OCI-LY7 (cell line): ENCODE data around the gene MAP4K2. TPM values are rescaled to one million over a fixed set of nuclear protein-coding genes. Genes with fewer than 3 reads are reported as not detected.
A peak's percentile ranks its signal among the peaks of the same experiment; 100 is the strongest.

Experiments
- BruUV-seq: library from RNA; stranded (reverse); fragments of 400-500 nt; replicated peaks from 2 replicates; lab custom pipeline; 2021; lab: Mats Ljungman, UMichigan
- CTCF ChIA-PET: fragments of 300-600 bp; sonication (Branson Sonifier 250); formaldehyde crosslinking; loops from one replicate; lab custom pipeline; 2022; ENCODE audit warnings: antibody characterized with exemption; ENCODE audit not compliant: unreplicated experiment; lab: Charles Lee
- POLR2A ChIA-PET: fragments of 300-600 bp; sonication (Branson Sonifier 250); formaldehyde crosslinking; loops from one replicate; lab custom pipeline; 2022; ENCODE audit warnings: antibody characterized with exemption; lab: Charles Lee
- DNase-seq: peaks from one replicate; pipeline ENCODE4 v3.0.0-alpha.2; 2015; ENCODE audit warnings: low spot score
- H2AFZ ChIP-seq: fragments of 200-600 bp; sonication (generic), shearing (Covaris generic); 2 replicates; pipeline ENCODE4 v1.6.1; 2014; ENCODE audit warnings: mild to moderate bottlenecking, antibody characterized with exemption, low read length, moderate library complexity
- H3K27ac ChIP-seq: fragments of 200-600 bp; sonication (generic); 2 replicates; pipeline ENCODE4 v1.5.1; 2014; ENCODE audit warnings: mixed run types, low read depth, mild to moderate bottlenecking, moderate library complexity, low read length, inconsistent platforms; ENCODE audit not compliant: poor library complexity, severe bottlenecking
- H3K36me3 ChIP-seq: fragments of 200-600 bp; sonication (generic); 2 replicates; pipeline ENCODE4 v1.6.1; 2014; ENCODE audit warnings: mild to moderate bottlenecking, antibody characterized with exemption, low read length, moderate library complexity, mixed read lengths; ENCODE audit not compliant: insufficient read depth
- H3K4me1 ChIP-seq: fragments of 200-600 bp; sonication (generic); 2 replicates; pipeline ENCODE4 v1.5.1; 2014; ENCODE audit warnings: mild to moderate bottlenecking, low read length; ENCODE audit not compliant: insufficient read depth, poor library complexity, severe bottlenecking
- H3K4me2 ChIP-seq: fragments of 200-600 bp; sonication (generic); 2 replicates; pipeline ENCODE4 v1.6.1; 2014; ENCODE audit warnings: mild to moderate bottlenecking, low read length
- H3K4me3 ChIP-seq: fragments of 200-600 bp; sonication (generic); 2 replicates; pipeline ENCODE4 v1.5.1; 2014; ENCODE audit warnings: mild to moderate bottlenecking, low read depth, low read length; ENCODE audit not compliant: poor library complexity, severe bottlenecking
- H3K79me2 ChIP-seq: fragments of 200-600 bp; sonication (generic); 2 replicates; pipeline ENCODE4 v1.6.1; 2016; ENCODE audit warnings: low read depth, mild to moderate bottlenecking, low read length, moderate library complexity, mixed read lengths; ENCODE audit not compliant: insufficient read depth
- H3K9me2 ChIP-seq: fragments of 200-600 bp; sonication (generic); 2 replicates; pipeline ENCODE4 v1.6.1; 2016; ENCODE audit warnings: mild to moderate bottlenecking, low read length, mixed read lengths; ENCODE audit not compliant: insufficient read depth
- H3K9me3 ChIP-seq: fragments of 200-600 bp; sonication (generic); 2 replicates; pipeline ENCODE4 v1.6.1; 2014; ENCODE audit warnings: mild to moderate bottlenecking, mixed run types, low read length, mixed read lengths
- H4K20me1 ChIP-seq: fragments of 200-600 bp; sonication (generic); 2 replicates; pipeline ENCODE4 v1.6.1; 2014; ENCODE audit warnings: mild to moderate bottlenecking, antibody characterized with exemption, low read length, moderate library complexity, mixed read lengths; ENCODE audit not compliant: insufficient read depth
- EZH2phosphoT487 ChIP-seq: fragments of 200-600 bp; sonication (generic); IDR thresholded peaks from 2 replicates; pipeline ENCODE4 v1.6.1; 2018; ENCODE audit warnings: low read depth, borderline replicate concordance, mild to moderate bottlenecking, mixed run types, antibody characterized with exemption, low read length, moderate library complexity, mixed read lengths
- intact Hi-C: fragments of 100-400 bp; cut with micrococcal nuclease; formaldehyde crosslinking; loops from one replicate; pipeline ENCODE4 v1.10.0; 2022; ENCODE audit not compliant: unreplicated experiment
- total RNA-seq, 2 experiments: library from RNA; depleted of rRNA in 1 of 2; stranded (reverse); fragments of >200 nt in 1 of 2; shearing (Covaris generic) in 1 of 2; gene quantifications; 2 replicates each; pipeline ENCODE4 v1.2.3, GENCODE V29; 2014 to 2022
- TF ChIP-seq, protein P1 (sequence below): fragments of 200-600 bp; sonication (generic); conservative IDR thresholded peaks from 2 replicates; pipeline ENCODE4 v1.5.1; 2014; ENCODE audit warnings: mild to moderate bottlenecking, antibody characterized with exemption, low read length, moderate library complexity, mixed read lengths

Gene MAP4K2
- total RNA-seq, 2 experiments from 2014 or later: 110 to 115 TPM

DNA sequence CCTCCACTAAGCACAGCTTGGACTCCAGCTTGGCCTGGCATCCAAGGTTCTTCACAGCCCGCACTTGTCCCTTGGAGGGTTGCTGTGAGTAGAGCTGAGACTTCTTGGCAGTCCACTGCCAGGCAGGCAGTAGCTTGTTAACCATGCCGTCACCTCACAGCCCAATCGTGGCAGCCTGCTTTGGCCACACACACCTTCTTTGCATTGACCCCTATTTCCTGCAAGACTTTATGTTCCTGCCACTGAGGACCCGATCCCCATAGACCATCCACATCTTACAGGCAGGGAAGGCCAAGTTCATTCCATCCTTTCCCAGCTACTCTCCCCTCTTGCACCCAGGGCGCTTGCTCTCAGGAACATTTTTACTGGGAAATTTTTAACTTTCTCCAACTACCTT is 40.7 kb downstream of the MAP4K2 start:
- BruUV-seq: no TSS peak
- Histone ChIP-seq H4K20me1 (peaks cover 14% of the 10 kb centered on the region), H3K4me2 (no peak overlapping the region), H3K4me1 (peaks cover 49% of the 10 kb centered on the region), H3K9me2 (no peaks in the 10 kb centered on the region), H3K27ac (peak overlapping the region; percentile 66), H2AFZ (no peak overlapping the region), H3K9me3 (no peaks in the 10 kb centered on the region), H3K79me2 (peaks cover 7% of the 10 kb centered on the region; the same call in 1 of the 2 replicates), H3K36me3 (peaks cover 54% of the 10 kb centered on the region), H3K4me3 (no peak overlapping the region)
- TF ChIP-seq, protein P1, sequence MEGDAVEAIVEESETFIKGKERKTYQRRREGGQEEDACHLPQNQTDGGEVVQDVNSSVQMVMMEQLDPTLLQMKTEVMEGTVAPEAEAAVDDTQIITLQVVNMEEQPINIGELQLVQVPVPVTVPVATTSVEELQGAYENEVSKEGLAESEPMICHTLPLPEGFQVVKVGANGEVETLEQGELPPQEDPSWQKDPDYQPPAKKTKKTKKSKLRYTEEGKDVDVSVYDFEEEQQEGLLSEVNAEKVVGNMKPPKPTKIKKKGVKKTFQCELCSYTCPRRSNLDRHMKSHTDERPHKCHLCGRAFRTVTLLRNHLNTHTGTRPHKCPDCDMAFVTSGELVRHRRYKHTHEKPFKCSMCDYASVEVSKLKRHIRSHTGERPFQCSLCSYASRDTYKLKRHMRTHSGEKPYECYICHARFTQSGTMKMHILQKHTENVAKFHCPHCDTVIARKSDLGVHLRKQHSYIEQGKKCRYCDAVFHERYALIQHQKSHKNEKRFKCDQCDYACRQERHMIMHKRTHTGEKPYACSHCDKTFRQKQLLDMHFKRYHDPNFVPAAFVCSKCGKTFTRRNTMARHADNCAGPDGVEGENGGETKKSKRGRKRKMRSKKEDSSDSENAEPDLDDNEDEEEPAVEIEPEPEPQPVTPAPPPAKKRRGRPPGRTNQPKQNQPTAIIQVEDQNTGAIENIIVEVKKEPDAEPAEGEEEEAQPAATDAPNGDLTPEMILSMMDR: no peak
- POLR2A ChIA-PET: interaction anchor here (0.7 to 3.1 kb wide), 3 partner anchors 9 to 14 kb away, joined by 3 to 15 read pairs (median 8); no protein-coding TSS in a partner anchor
- intact Hi-C loops: no loop called here
- CTCF ChIA-PET: interaction anchor here (0.5 kb wide), 2 partner anchors 16 to 86 kb away, joined by 3 read pairs; partner anchors contain the start of gene SF1
- DNase-seq: no peak

DNA sequence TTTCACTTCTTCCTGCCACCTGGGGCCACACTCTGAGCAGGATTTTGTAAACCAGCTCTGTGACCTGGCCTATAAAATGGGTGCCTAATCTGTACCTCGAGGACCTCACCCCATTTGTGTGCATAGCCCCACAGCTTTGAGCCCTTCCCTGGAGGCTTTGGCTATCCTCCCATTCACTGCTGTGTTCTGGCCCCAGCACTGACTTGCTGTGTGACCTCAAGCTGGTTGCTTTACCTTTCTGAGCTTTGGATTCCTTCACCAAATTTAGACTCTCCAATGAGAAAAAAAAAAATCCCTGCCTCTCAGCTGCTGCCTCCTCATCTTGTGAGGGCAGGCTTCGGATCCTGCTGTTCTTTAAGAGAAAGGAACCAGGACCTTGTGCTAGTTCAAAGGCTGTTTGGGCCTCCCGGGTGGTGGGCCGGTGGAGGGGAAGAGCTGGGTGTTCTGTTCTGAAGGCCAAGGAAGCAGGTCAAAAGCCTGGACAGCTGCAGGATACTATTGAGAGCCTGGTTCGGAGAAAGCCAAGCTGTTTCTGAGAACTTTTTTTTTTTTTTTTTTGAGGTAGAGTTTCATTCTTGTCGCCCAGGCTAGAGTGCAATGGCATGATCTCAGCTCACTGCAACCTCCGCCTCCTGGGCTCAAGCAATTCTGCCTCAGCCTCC is 42.1 kb downstream of the MAP4K2 start:
- intact Hi-C loops: no loop called here
- TF ChIP-seq EZH2phosphoT487: no peak
- TF ChIP-seq, protein P1: no peak
- Histone ChIP-seq H3K36me3 (peaks cover 42% of the 10 kb centered on the region), H3K4me3 (no peak overlapping the region), H3K27ac (peak overlapping the region; percentile 20), H3K4me2 (no peak overlapping the region), H3K9me3 (no peaks in the 10 kb centered on the region), H3K79me2 (peaks cover 4% of the 10 kb centered on the region; the same call in 1 of the 2 replicates), H4K20me1 (peaks cover 10% of the 10 kb centered on the region; the same call in 1 of the 2 replicates), H3K9me2 (no peaks in the 10 kb centered on the region), H2AFZ (no peak overlapping the region), H3K4me1 (peaks cover 49% of the 10 kb centered on the region)
- CTCF ChIA-PET: no interaction called here
- no TSS peak for BruUV-seq
- POLR2A ChIA-PET: interaction anchor here (0.7 to 2.3 kb wide), 3 partner anchors 13 to 16 kb away, joined by 3 to 8 read pairs (median 5); partner anchors contain the start of gene RASGRP2
- no peak for DNase-seq
